COR-L47 (cell line): ENCODE data around the gene SFR1.
"Not testable (repeated sequence)": the region's sequence is repeated elsewhere in the genome, so short reads cannot be mapped to it uniquely, and the experiment has no call there.

Experiments
- DNase-seq: peaks from one replicate; lab custom pipeline; 2025; lab: John Stamatoyannopoulos, UW

Gene SFR1

GRCh38 chr10:104174136-104174535 is 52.2 kb downstream of the SFR1 start:
- DNase-seq: not testable (repeated sequence)
